ENCODE results near the gene ARHGEF10L. TPM values are rescaled to one million over a fixed set of nuclear protein-coding genes. Genes with fewer than 3 reads are reported as not detected.
"Not testable (repeated sequence)": the region's sequence is repeated elsewhere in the genome, so short reads cannot be mapped to it uniquely, and the experiment has no call there.

ARHGEF10L gene
- total RNA-seq, 2 donors from 2014 or later: 226 to 301 TPM

GRCh38 chr1:17502326-17502778 is 37.1 kb upstream of the ARHGEF10L start:
- TF ChIP-seq, protein P1, sequence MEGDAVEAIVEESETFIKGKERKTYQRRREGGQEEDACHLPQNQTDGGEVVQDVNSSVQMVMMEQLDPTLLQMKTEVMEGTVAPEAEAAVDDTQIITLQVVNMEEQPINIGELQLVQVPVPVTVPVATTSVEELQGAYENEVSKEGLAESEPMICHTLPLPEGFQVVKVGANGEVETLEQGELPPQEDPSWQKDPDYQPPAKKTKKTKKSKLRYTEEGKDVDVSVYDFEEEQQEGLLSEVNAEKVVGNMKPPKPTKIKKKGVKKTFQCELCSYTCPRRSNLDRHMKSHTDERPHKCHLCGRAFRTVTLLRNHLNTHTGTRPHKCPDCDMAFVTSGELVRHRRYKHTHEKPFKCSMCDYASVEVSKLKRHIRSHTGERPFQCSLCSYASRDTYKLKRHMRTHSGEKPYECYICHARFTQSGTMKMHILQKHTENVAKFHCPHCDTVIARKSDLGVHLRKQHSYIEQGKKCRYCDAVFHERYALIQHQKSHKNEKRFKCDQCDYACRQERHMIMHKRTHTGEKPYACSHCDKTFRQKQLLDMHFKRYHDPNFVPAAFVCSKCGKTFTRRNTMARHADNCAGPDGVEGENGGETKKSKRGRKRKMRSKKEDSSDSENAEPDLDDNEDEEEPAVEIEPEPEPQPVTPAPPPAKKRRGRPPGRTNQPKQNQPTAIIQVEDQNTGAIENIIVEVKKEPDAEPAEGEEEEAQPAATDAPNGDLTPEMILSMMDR (IDR thresholded peaks at IDR 0.05): peak; percentile 92
- DNase-seq (ENCODE audit: low spot score): peak; percentile 56
- peaks cover 8 to 12% of the 10 kb centered on the region in 2 donors for H3K4me1 ChIP-seq (ENCODE audit: control insufficient read depth in 1 of 2, low read depth in 2 of 2)
- H3K27ac ChIP-seq: peak overlapping the region; percentile 63 to 82
- no peaks in the 10 kb centered on the region for H3K36me3 ChIP-seq
- H3K27me3 ChIP-seq (replicated peaks; ENCODE audit: insufficient read depth): no peaks in the 10 kb centered on the region
- H3K9me3 ChIP-seq: no peaks in the 10 kb centered on the region
- ATAC-seq (ENCODE audit: insufficient number of reproducible peaks, low FRiP score, low read depth): peak; percentile 70
- H3K4me3 ChIP-seq: peak overlapping the region; percentile 22

DNA sequence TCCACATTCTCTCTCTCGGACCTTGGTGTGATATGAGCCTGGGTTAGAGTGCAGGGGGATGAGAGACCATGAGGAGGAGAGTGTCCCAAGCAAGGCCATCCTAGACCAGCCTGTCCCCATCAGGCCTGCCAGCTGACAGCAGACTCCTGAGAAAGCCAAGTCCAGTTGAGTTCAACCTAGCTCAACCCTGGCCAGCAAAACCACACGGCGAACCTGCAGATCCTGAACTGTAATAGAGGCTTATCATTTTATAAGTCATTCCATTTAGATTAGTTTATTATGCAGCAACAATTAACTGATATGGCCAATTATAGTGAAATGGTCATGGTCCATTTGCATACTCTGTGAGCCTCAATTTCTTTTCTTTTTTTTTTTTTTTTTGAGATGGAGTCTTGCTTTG is 36.4 kb upstream of the ARHGEF10L start:
- ATAC-seq (ENCODE audit: insufficient number of reproducible peaks, low FRiP score, low read depth) (no peak), DNase-seq (ENCODE audit: low spot score) (no peak)
- H3K27me3 ChIP-seq (replicated peaks; ENCODE audit: insufficient read depth): no peaks in the 10 kb centered on the region
- H3K4me1 ChIP-seq (ENCODE audit: control insufficient read depth in 1 of 2, low read depth in 2 of 2): peaks cover 8 to 12% of the 10 kb centered on the region in 2 donors
- no peaks in the 10 kb centered on the region for H3K9me3 ChIP-seq
- peak overlapping the region; percentile 63 to 82 for H3K27ac ChIP-seq
- no peak overlapping the region for H3K4me3 ChIP-seq
- TF ChIP-seq, protein P1 (IDR thresholded peaks at IDR 0.05): no peak
- H3K36me3 ChIP-seq: no peaks in the 10 kb centered on the region

GRCh38 chr1:17507200-17507599 is 32.3 kb upstream of the ARHGEF10L start:
- not testable (repeated sequence) for H3K27ac ChIP-seq; H3K4me3 ChIP-seq; H3K27me3 ChIP-seq (replicated peaks; ENCODE audit: insufficient read depth); ATAC-seq (ENCODE audit: insufficient number of reproducible peaks, low FRiP score, low read depth); DNase-seq (ENCODE audit: low spot score); H3K9me3 ChIP-seq; H3K36me3 ChIP-seq
- peaks cover 8 to 12% of the 10 kb centered on the region in 2 donors for H3K4me1 ChIP-seq (ENCODE audit: control insufficient read depth in 1 of 2, low read depth in 2 of 2)

DNA sequence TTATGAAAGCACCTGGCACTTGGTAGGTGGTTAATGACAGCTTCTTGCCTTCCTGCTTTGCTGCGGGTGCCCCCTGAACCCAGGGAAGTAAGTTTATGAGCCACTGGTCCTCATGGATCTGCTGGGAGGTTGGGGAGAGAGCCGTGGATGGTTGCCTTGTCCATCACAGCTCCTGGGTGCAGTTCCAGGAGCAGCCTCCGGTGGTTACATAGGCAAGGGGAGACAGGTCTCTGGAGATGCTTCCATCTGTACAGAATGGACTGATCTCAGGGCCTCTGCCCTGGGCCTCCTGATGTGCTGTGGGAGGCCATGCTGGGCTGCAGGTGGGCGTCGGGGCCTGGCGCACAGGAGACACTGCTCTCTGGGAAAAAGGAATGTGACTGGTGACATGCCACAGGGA is 31.6 kb upstream of the ARHGEF10L start:
- Histone ChIP-seq H3K36me3 (no peaks in the 10 kb centered on the region), H3K4me1 (ENCODE audit: control insufficient read depth in 1 of 2, low read depth in 2 of 2) (peaks cover 3 to 7% of the 10 kb centered on the region in 2 donors), H3K4me3 (no peak overlapping the region), H3K27me3 (replicated peaks; ENCODE audit: insufficient read depth) (no peaks in the 10 kb centered on the region), H3K9me3 (no peaks in the 10 kb centered on the region), H3K27ac (no peak overlapping the region)
- TF ChIP-seq, protein P1 (IDR thresholded peaks at IDR 0.05): peak; percentile 8
- ATAC-seq (ENCODE audit: insufficient number of reproducible peaks, low FRiP score, low read depth): no peak
- no peak for DNase-seq (ENCODE audit: low spot score)

GRCh38 chr1:17509363-17509762 is 30.1 kb upstream of the ARHGEF10L start:
- no peak overlapping the region for H3K27ac ChIP-seq
- H3K36me3 ChIP-seq: no peaks in the 10 kb centered on the region
- H3K27me3 ChIP-seq (replicated peaks; ENCODE audit: insufficient read depth): no peaks in the 10 kb centered on the region
- no peaks in the 10 kb centered on the region for H3K4me1 ChIP-seq (ENCODE audit: control insufficient read depth in 1 of 2, low read depth in 2 of 2)
- DNase-seq (ENCODE audit: low spot score): no peak
- H3K4me3 ChIP-seq: no peak overlapping the region
- no peaks in the 10 kb centered on the region for H3K9me3 ChIP-seq
- TF ChIP-seq, protein P1 (IDR thresholded peaks at IDR 0.05): no peak
- ATAC-seq (ENCODE audit: insufficient number of reproducible peaks, low FRiP score, low read depth): no peak

DNA sequence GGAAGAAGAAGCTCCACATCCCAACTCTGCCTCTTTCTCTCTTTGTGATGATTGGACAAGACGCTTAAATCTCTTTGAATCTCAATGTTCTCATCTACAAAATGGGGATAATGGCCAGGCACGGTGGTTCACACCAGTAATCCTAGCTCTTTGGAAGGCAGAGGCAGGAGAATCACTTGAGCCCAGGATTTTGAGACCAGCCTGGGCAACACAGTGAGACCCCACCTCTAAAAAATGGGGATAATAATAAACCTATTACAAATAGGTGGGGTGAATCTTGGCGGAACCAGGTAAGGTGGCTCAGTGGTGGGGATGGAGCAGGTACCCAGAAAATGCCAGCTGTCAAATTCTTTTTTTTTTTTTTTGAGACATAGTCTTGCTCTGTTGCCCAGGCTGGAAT is 29.4 kb upstream of the ARHGEF10L start:
- H3K4me1 ChIP-seq (ENCODE audit: control insufficient read depth in 1 of 2, low read depth in 2 of 2): no peaks in the 10 kb centered on the region
- H3K4me3 ChIP-seq: no peak overlapping the region
- H3K27me3 ChIP-seq (replicated peaks; ENCODE audit: insufficient read depth): no peaks in the 10 kb centered on the region
- DNase-seq (ENCODE audit: low spot score) (no peak), ATAC-seq (ENCODE audit: insufficient number of reproducible peaks, low FRiP score, low read depth) (no peak)
- TF ChIP-seq, protein P1 (IDR thresholded peaks at IDR 0.05): no peak
- H3K27ac ChIP-seq: no peak overlapping the region
- no peaks in the 10 kb centered on the region for H3K9me3 ChIP-seq
- H3K36me3 ChIP-seq: no peaks in the 10 kb centered on the region

All from thoracic aorta (tissue), 2 donors.